Retinal pigment epithelial cell (primary cell): Measurements from ENCODE around the gene MEGF9.

Experiments
- DNase-seq: peaks from one replicate; pipeline ENCODE4 v3.0.0-alpha.2; 2010; ENCODE audit warnings: low read depth
- H3K4me3 ChIP-seq: 2 replicates; pipeline ENCODE4 v1.5.1; 2011; ENCODE audit warnings: mild to moderate bottlenecking, low read length, control low read depth, moderate library complexity
- CTCF ChIP-seq: conservative IDR thresholded peaks from 2 replicates; pipeline ENCODE4 v1.5.1; 2011; ENCODE audit warnings: low read depth, low read length, control low read depth, inconsistent platforms

MEGF9 gene

GRCh38 chr9:120608421-120608820 is 105.8 kb downstream of the MEGF9 start:
- DNase-seq: no peak
- no peak overlapping the region for H3K4me3 ChIP-seq
- no peak for TF ChIP-seq CTCF

DNA sequence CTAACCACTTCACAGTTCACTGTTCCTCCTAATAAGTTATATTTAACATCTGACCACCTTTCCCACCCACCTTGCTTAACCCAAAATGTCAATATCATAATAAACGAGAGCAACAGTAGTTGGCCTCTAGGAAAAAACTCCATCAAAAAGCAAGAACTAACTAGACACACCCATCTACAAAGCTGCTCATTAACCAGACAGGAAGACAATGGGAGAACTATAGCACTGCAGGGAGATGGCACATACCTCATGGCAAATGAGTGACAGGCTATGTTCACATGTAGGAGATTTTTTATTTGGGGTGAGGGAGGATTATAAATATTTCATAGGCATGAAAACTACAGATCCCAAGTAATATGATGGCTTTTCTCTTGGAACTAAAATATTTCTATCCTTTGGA is 110.7 kb downstream of the MEGF9 start:
- no peak for DNase-seq
- TF ChIP-seq CTCF: no peak
- H3K4me3 ChIP-seq: no peak overlapping the region

DNA sequence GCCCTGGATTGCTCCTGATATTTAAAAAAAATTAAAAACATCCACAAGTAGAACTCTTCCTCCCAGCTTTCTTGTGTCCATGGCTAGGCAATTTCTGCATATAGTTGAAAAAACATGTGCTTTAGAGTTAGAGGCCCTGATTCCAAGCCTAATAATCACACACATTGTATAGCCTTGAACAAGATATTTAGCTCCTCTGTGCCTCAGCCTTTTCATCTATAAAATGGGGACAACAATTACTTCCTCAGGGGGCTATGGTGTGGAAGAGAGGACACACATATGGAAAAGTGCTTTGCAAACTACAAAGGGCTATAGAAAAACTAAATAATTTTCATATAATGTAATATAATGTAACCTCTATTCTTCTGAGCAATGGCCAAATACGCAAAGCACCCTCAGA is 111.3 kb downstream of the MEGF9 start:
- DNase-seq: no peak
- no peak for TF ChIP-seq CTCF
- no peak overlapping the region for H3K4me3 ChIP-seq

DNA sequence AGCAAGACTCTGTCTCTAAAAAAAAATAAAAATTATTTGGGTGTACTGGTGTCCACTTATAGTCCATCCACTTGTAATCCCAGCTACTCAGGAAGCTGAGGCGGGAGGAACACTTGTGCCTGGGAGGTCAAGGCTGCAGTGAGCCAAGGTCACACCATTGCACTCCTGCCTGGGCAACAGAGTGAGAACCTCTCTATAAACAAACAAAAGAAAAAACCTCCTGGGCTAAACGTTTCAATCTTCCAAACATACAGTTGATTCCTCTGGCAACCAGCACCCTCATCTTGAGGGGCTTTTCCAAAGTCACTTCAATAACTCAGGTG is 120.4 kb downstream of the MEGF9 start:
- TF ChIP-seq CTCF: no peak
- no peak for DNase-seq
- no peak overlapping the region for H3K4me3 ChIP-seq

DNA sequence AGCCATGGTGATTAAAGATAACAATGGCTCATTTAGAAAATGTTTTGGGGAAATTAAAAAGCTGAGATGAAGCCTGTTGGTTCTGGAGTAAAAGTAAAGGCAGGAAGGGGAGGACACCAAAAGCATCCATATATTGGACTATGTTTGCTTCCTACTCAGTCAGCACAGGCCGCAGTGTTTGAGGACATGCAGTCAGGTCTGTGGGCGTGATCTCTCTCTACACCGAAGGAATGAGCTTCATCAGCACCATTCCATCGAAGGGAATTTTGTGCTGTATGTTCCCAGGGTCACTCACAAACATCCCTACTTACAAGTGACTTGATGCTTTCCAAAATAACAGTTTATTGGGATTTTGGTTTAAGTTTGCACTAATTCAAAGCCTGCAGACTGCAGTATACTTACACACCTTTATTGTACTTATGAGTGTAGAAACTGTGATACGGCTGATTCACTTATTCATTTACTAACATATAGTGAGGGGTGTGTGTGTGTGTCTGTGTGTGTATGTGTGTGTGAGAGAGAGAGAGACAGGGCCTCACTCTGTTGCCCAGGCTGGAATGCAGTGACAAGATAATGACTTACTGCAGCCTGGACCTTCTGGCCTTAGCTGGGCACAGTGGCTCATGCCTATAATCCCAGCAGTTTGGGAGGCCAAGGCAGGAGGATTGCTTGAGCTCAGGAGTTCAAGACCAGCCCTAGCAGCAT is 120.9 kb downstream of the MEGF9 start:
- H3K4me3 ChIP-seq: no peak overlapping the region
- no peak for TF ChIP-seq CTCF
- DNase-seq: no peak

DNA sequence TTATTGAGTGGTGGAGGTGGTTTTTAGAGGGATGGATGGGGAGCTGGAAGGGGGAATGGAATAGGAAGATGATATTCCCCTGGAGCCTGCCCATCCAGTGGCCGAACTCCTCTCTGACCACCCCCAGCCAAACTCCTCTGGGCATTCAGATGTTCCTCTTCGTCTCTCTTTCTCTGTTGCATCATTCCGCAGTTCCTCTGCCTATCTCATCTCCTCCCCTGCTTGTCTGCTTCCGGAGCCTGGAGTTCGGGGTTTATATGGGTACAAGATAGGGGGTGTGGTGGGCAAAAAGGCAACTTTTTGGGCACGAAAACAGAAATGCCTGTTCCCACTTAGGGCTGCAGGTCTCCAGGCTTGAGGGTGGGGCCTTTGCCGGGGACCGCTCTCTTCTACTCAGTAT is 122.1 kb downstream of the MEGF9 start:
- TF ChIP-seq CTCF: no peak

DNA sequence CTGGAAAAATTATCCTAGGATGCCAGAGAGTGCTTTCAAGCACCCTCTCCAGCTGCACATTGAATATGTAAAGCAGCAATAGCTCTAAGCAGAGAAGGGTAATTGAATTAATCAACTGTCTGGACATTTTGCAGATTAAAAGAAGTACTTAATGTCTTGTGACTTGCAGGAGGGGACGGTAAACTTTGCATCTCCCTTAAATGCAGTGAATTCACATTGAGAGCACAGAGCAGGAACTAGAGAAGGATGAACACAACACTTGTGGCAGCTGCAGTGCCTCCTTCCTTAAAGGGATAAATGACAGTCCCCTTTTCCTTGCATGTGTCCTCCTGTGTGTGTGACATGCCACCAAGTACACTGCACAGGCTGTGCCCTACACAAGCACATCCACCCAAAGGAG is 126.9 kb downstream of the MEGF9 start:
- no peak overlapping the region for H3K4me3 ChIP-seq
- TF ChIP-seq CTCF: no peak
- no peak for DNase-seq

More for the DNA sequence above, 122.1 kb downstream of the MEGF9 start:
- no peak overlapping the region for H3K4me3 ChIP-seq
- no peak for DNase-seq
